8988T (cell line): ENCODE data around the gene ZNF628.

Experiments used
- DNase-seq: peaks from one replicate; pipeline ENCODE4 v3.0.0; 2011

ZNF628 gene

DNA sequence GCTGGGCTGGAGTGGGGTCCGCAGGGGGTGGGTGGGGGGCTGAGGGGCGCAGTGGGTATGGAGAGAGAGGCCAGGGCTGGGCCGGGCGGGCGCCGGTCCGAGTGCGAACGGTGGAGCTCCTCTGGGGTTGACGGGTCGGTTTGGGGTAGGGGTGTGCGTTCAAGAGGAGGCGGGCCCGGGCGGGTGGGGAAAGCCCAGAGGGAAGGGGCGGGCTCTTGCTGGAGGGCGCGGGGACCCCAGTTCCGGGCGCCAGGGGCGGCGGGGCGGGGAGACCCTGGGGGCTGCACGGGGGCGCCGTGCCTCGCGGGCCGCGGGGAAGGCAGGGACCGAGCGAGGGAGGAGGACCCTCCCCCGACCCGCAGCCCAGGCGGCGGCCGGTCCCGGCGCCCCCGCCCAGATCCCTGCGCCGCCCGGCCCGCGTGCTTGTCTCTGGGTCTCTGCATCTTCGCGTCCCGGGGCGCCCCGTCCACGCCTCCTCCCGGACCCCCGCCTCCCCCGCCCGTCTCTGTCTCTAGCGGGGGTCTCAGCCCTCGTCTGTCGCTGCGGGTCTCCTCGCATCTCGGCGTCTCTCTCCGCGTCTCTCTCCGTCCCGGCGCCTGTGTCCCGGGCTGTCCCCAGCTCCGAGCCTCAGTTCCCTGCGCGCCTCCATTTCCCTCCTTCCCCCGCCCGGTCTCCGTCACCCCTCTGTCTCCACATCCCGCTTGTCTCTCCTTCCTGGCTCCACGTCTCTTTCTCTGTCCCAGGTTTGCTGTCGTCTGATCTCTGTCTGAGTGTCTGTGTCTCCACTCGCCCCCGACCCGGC, 25.1 kb upstream of the ZNF628 start:
- no peak for DNase-seq

DNA sequence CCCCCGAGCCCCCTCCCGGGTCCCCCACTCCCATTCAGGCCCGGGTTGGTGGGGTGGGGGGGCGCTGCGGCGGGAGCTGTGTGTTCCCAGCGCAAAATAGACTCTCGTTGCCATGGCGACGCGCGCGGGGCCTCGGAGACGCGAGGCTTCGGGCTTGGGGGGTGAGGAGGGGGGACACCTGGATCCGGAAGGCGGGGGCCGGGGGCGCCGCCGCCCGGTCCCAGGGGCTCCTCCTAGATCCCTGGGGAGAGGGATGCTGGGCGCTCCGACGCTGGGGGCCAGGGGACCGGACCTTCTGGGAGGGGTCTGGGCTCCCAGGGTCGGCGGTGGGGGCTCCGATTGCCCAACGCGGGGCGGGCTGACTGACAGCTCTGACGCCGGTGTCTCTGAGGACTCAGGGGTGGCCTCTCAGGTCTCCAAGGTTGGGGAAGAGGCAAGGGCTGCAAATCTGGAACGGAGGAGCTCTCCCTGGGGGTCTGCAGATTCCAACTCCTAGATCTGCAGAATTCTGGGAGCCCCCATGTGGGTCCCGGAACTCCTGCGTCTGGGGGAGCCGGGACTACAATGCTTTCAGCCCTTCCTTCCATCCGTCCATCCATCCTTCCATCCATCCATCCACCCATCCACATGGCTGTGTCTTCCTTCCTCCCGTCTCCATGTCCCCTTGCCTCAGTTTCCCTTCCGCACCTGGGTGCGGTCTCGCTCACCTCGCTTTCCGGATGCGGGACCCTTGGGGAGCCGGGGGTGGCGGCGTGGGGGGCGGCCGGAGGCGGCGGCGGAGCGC, 24.3 kb upstream of the ZNF628 start:
- no peak for DNase-seq

DNA sequence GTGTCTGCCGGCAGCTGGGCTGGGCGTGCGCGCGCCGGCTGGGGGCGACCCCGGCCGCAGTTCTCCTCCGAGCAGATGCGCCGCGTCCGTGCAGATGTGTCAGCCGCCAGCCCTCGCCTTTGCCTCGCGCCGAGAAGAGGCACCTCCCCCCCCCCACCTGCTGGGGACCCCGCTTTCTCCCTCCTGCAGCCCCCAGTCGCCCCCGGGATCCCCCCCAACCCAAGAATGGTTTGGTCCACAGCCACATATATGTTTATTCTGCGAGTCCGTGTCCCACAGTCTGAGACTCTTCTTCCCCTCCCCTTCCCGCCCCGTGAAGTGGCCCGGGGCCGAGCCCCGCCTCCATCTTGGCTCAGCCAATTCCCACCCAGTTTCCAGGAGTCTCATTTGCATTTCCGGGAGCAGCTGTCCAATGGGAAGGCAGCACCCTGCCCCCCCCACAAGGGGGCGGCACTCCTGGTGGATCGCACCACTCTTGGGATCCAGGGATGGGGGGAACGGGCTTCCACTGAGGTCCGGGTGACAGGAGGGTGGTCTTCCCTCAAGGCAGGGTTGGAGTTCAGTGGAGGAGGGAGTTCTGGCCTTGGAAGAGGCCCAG, 23.6 kb upstream of the ZNF628 start:
- DNase-seq: peak; percentile 83

GRCh38 chr19:55453511-55454260, 22.7 kb upstream of the ZNF628 start:
- no peak for DNase-seq

DNA sequence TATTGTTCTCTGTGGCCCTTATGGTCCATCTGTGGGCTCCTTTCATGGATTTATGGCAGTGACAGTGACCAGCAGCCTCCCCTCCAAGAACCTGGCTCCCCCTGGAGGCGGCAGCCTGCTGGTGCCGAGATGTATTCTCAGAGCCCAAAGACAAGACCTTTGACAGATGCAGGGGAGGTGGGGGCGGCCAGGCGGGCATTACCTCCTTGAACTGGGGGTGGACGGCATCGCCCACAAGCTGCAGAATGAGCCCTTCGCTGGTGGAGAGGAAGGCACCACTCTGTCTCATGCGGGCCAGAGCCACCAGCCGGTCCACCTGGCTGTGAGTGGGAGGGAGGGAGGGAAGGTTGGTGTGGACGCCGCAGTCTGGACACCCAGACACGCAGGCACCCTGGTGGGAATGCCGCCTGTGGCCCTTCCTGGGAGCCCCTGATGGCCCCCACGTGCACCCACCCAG, 21.6 kb upstream of the ZNF628 start:
- peak; percentile 83 for DNase-seq

DNA sequence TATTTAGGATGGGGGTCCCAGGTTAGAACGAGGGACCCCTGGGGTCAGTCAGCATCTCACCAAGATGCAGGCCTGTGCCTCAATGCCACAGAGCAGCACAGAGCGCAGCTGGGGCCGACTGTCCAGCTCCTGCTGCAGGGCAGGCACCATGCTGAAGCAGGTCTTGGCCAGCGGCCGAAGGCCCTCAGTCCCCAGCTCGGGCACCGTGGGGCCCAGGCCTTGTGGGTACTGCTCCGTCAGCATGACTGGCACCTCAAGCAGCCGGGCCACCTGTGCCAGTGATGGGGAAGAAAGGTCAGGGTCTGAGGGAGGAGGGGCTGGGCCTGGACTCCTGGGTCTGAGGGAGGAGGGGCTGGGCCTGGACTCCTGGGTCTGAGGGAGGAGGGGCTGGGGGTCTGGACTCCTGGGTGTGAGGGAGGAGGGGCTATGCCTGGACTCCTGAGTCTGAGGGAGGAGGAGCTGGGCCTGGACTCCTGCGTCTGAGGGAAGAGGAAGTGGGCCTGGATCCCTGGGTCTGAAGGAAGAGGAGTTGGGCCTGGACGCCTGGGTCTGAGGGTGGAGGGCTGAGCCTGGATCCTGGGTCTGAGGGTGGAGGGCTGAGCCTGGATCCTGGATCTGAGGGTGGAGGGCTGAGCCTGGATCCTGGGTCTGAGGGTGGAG, 20.7 kb upstream of the ZNF628 start:
- DNase-seq: no peak

DNA sequence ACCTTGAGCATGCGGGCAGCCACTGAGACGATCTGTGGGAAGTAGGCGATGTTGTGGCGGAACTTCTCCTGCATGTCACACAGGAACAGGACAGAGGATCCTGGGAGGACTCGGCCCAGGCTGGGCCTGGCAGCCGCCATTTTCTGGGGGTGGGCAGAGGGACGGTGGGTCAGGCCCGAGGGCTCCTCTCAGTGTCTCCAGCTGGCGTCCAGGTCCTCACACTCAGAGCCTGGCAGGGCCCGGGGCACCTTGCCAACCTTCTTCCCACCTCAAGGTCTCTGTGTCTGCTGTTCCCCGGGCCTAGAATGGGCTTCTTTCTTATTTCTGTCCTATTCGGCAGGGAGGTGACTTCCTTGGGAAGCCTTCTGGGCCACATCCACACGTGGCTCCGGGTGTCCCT, 20.1 kb upstream of the ZNF628 start:
- DNase-seq: no peak

DNA sequence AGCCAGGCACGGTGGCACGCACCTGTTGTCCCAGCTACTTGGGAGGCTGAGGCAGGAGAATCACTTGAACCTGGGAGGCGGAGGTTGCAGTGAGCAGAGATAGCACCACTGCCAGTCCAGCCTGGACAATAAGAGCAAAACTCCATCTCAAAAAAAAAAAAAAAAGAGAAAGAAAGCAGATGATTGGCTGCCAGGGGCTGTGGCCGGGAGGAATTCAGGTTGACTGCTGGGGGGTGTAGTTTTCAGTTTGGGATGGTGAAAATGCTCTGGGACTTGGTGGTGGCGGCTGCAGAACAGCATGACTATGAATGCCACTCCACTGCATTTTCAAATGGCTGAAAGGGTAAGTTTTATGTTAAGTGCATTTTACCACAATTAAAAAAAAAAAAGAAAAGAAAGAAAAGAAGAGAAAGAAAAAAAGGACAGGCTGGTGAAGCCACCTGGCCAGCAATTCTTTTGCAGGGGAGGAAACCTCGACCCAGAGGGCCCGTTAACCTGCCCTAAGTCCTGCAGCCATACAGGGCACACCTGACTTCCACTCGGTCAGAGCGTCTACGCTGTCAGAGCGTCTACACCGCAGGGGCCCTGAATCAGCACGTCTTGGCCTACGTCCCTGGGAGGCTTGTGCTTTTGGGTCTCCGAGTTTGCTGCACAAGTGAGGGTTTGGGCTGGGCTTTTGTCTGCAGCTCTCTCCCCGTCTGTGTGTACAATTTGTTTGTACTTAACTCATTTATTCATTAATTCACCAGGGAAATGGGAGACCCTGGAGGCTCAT, 18.5 kb upstream of the ZNF628 start:
- no peak for DNase-seq

DNA sequence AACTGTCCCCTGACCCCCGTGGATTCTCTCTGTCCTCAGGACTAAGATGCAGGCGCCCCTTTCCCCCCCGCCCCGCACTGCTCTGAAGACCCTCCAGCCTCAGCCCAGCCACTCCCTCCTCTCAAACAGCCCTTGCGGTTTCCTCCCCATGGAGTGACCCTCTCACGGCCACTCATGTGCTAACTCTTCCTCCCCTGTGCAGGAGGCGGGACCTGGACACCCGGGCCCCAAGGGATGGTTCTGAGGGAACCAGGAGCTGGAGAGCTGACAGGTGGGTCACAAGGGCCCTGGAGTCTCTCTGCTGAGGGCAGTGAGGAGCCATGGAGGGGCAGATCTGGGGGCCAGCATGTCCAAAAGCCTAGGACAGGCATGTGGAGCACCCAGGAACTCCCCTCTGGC, 16.9 kb upstream of the ZNF628 start:
- no peak for DNase-seq

DNA sequence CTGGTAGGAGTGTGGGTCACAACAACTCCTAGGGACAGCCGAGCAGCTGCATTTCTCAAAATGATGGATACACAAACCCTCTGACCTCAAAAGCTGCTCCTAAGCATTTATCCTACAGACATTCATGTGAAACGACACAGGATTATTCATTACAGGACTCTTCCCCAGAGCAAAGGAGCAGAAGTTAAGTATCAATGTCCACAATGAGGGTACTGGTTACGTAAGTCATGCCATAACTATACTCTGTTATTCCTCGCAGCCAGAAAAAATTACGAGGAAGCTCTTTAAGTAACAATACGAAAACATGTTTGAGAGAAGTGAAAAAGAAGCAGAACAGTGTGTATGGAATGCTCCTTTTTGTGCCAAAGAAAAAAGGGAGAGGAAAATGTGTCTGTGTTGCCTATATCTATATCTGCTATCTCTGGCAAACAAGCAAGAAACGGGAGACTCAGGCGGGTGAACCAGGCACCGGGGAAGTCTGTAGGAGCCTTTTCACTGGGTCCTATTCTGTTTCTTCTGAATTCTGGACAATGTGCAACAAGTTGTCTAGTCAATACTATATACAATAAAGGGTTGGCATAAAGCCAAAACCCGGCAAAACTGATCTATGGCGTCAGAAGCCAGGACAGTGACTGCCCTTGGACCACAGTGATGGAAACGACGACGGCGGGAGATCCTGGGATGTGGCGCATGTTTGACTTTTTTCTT, 16.3 kb upstream of the ZNF628 start:
- no peak for DNase-seq

- DNase-seq: no peak
Observed at GRCh38 chr19:55460670-55461258, 15.7 kb upstream of the ZNF628 start.

DNA sequence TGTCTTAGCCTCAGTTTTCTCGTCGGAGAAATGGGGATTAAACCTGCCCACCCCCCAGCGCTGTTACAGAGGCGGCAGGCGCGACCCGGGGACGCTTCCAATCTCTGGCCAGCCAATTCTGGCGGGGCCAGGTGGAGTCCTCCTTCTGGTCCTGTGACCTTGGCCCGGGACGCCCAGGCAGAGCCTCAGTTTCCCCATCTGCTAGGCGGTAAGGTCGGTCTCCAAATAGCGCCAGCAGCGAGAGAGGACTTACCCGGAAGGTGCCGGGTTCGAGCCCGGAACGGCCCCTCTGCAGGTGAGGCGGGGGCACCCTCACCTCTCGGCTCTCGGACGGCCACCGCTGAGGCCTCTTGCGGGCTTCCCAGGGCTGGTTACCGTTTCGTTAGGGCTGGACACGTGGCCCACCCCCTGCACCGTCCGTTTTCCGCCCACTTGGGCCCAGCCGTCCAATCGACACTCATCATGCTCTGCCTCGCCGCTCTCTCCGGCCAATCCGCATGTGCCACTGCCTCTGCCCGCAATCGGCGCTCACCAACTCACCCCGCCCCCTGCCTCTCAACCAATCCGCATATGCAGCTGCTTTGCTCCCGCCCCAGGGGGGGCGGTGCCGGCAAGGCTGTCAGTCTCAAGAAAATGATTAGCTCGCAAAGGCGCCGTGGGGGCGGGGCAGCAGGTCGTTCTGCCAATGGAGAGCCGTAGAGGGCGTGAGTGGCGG, 15.0 kb upstream of the ZNF628 start, which contains the start of gene ISOC2:
Gene ISOC2, minus strand, starts transcription at position 384 of the 715 bp plus-strand sequence. CDS start 5,156 bp downstream, outside the sequence.
- peak; percentile 96 for DNase-seq

- DNase-seq: no peak
Observed at GRCh38 chr19:55461974-55462626, 14.3 kb upstream of the ZNF628 start.

DNA sequence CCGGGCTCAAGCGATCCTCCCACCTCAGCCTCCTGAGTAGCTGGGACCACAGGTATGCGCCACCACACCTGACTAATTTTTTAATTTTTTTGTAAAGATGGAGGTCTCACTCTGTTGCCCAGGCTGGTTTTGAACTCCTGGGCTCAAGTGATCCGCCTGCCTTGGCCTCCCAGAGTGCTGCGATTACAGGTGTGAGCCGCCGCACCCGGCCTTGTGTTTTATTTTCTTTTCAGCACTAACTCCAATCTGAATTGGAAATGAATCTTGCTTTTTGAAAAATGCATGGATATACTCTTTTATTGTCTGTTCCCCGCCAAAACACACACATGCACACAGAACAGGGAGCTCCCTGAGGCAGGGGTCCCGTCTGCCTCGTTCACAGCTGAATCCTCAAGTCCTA, 13.7 kb upstream of the ZNF628 start:
- DNase-seq: no peak

GRCh38 chr19:55463583-55464031, 12.8 kb upstream of the ZNF628 start:
- DNase-seq: no peak

- no peak for DNase-seq
Observed at GRCh38 chr19:55464039-55464661, 12.3 kb upstream of the ZNF628 start.

- DNase-seq: no peak
Observed at GRCh38 chr19:55464662-55465054, 11.8 kb upstream of the ZNF628 start, which contains the start of gene C19orf85. C19orf85 (minus strand) TSS chr19:55464751; CDS start chr19:55464554, 197 bp downstream.

DNA sequence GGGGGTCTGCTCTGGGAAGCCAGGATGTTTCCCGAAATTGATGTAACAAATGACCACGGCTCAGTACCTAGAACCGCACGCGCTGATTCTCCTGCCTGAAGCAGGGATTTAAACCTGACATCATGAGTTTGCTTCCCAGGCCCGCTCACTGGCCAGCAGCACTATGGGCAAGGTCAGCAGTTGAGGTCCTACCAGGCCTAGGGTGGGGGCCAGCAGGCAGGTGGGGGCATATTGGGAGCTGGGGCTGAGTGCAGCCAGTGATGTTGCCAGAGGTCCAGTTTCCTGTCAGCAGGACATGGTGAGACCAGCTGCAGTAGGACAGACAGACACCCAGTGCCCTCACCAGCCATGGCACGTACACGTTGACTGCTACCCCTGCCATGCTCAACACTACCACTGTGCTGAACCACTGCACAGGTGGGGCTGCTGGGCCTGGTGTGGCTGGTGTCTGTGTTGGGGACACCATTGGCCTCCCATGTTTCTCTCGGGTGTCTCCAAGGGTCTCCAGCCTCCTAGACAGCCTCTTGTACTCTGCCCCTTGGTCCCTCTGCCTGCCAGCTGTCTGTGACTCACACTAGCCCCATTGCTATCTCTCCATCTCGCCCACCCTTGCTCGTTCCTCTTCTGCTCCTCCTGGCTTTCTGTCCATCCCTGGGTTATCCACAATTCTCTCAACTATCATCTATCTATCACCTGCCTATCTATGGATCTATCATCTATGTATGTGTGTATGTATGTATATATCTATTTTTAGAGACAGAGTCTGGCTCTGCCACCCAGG, 10.8 kb upstream of the ZNF628 start:
- no peak for DNase-seq
